Activated T-cell treated with anti-CD3 and anti-CD28 coated beads, Interleukin-2, amount 50 U/mL, for 4 hours (primary cell): Measurements from ENCODE around the gene PHETA1. TPM values are rescaled to one million over a fixed set of nuclear protein-coding genes. Genes with fewer than 3 reads are reported as not detected.

ENCODE experiments used
- ATAC-seq, 2 donors: fragments of 200-7000 bp; cut with Tn5 transposase; one replicate each; pipeline ENCODE4 v1.10.0; 2021
- DNase-seq: peaks from one replicate; pipeline ENCODE4 v3.0.0-alpha.2; 2020
- H3K27me3 Mint-ChIP-seq: one replicate; pipeline ENCODE4 v1.8.0; 2021; ENCODE audit warnings: low read depth, mixed read lengths
- H3K36me3 Mint-ChIP-seq: one replicate; pipeline ENCODE4 v1.8.0; 2022; ENCODE audit warnings: mixed read lengths; ENCODE audit not compliant: insufficient read depth
- H3K4me1 Mint-ChIP-seq: one replicate; pipeline ENCODE4 v1.8.0; 2021; ENCODE audit warnings: low read depth, mixed read lengths
- H3K4me3 Mint-ChIP-seq: one replicate; pipeline ENCODE4 v1.8.0; 2021; ENCODE audit warnings: mild to moderate bottlenecking, moderate library complexity, mixed read lengths
- H3K9me3 Mint-ChIP-seq: one replicate; pipeline ENCODE4 v1.8.0; 2021; ENCODE audit warnings: mixed read lengths
- total RNA-seq, 3 donors: library from RNA; stranded (reverse); gene quantifications; one replicate each; pipeline ENCODE4 v1.2.1, GENCODE V29; 2021

The PHETA1 gene
- total RNA-seq, 3 donors from 2014 or later, result 1.3 to 3.3 (median 1.8) TPM

DNA sequence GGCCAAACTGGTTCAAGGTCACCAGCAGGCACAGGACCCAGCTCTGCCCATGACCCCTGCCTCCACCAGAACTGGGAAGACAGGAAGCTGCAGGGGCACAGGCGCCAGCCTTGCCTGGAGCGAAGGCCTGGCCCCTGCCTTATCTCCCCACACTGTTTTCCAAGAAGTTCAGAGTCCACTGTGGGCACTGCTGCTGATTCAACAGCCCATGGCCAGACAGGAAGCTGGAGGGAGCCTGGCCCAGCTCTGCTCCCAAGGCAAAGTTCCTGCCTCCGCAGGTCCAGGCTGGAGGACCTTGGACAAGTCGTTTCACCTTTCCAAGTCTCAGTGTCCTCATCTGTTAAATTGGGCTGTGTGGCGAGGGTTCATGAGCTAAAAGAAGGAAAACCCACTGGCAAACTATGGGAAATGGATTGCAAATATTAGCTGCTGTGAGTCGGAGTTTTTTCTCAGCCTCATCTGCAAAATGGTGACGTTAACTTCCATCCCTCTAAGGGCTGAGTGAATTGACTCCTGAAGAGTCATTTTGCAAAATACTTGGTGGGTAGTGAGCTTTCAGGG lies 1.2 kb downstream of the PHETA1 start:
- no peak for DNase-seq
- H3K4me3 Mint-ChIP-seq, result peak overlapping the region; percentile 70
- no peaks in the 10 kb centered on the region for H3K9me3 Mint-ChIP-seq
- no peaks in the 10 kb centered on the region for H3K27me3 Mint-ChIP-seq
- H3K4me1 Mint-ChIP-seq, result peaks cover 22% of the 10 kb centered on the region
- ATAC-seq, result no peak
- H3K36me3 Mint-ChIP-seq, result peaks cover 3% of the 10 kb centered on the region

DNA sequence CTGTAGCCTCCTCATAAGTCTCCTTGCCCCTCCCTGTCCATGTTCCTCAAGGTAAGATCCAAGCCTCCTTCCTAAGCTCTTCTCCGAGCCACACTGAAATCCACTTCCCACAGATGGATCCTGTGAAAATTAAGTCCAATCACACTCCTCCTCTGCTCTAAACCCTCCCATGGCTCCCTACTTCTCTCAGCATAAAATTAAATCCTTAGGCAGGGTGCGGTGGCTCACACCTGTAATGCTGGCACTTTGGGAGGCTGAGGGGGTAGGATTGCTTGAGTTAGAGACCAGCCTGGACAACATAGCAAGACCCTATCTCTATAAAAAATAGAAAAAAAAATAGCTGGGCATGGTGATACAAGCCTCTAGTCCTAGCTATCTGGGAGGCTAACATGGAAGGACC lies 2.3 kb downstream of the PHETA1 start:
- peaks cover 3% of the 10 kb centered on the region for H3K36me3 Mint-ChIP-seq
- H3K4me1 Mint-ChIP-seq, result peaks cover 22% of the 10 kb centered on the region
- no peak overlapping the region for H3K4me3 Mint-ChIP-seq
- no peaks in the 10 kb centered on the region for H3K27me3 Mint-ChIP-seq
- no peak for DNase-seq
- ATAC-seq, result no peak
- H3K9me3 Mint-ChIP-seq, result no peaks in the 10 kb centered on the region

DNA sequence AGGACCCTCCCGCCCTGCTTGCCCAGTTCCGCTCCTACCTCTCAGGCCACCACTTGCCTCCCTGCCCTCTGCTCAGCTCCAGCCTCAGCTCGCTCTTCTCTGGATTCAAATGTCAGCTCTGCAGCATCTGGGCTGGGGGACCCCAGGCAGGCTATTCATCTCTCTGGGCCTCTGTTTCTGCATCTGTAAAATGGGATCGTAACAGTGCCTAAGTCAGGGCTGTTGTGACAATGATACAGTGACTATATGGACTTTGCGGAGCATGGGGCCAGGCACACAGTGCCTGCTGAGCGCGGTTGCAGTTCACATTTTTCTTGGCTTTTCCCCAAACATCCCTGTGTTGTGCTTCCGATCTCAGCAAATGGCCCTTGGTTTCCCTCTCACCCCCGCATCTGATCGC lies 2.8 kb downstream of the PHETA1 start:
- H3K36me3 Mint-ChIP-seq, result peaks cover 3% of the 10 kb centered on the region
- H3K4me3 Mint-ChIP-seq, result no peak overlapping the region
- no peak for DNase-seq
- H3K4me1 Mint-ChIP-seq, result peaks cover 23% of the 10 kb centered on the region
- H3K9me3 Mint-ChIP-seq, result no peaks in the 10 kb centered on the region
- no peaks in the 10 kb centered on the region for H3K27me3 Mint-ChIP-seq
- ATAC-seq, result no peak

DNA sequence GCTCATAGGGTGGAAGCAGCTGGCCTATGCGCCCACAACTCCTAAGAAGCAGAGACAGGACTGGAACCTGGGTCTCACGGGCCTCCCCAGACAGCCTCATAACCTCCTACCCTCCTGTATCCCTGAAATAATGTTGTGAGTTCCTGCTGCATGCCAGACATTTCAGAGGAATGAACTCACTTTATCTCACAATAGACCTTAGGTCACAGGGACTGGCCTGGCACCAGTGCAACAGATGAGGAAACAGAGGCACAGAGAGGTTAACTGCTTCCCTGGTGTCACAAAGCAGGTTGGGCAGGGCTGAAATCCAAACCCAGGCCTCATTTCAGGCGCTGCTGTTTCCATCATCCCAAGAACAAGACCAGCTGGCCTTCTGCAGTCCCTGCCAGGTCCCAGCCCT lies 5.3 kb downstream of the PHETA1 start:
- H3K9me3 Mint-ChIP-seq, result no peaks in the 10 kb centered on the region
- H3K27me3 Mint-ChIP-seq, result no peaks in the 10 kb centered on the region
- ATAC-seq (no peak), DNase-seq (no peak)
- H3K4me1 Mint-ChIP-seq, result peaks cover 34% of the 10 kb centered on the region
- H3K36me3 Mint-ChIP-seq, result peaks cover 3% of the 10 kb centered on the region
- no peak overlapping the region for H3K4me3 Mint-ChIP-seq

DNA sequence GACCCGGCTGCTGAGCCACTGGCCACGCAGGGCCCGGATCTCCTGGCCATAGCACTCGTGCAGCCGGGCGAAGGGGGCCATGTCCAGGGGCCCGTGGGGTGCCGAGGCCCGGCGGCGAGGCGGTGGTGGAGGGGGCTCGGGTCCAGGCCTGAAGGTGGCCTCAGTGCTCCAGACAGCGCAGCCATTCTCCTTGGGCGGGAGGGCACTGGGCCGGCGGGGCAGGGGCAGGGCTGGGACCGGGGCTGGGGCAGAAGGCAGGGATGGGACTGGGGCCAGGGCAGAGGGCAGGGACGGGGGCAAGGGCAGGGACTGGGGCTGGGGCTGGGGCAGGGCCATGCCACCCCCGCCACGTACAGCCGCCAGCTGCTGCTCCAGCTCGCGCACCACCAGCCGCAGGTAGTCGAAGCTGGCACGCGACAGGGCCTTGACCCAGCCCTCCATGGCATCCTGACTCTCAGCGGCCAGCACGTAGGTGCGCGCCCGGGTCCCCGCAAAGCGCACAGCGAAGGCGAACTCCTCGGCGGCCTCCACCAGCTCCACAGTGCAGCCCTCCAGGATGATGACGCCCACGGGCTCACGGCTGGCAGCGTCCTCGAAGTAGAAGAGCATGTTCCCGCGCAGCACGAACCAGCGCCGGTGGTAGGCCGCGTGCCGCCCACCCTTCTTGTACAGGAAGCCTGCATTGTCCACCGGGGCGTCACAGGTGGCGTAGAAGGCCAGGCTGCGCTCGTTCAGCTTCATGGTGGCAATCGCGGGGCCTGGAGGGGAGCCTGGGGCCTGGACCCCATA lies 6.0 kb downstream of the PHETA1 start:
- ATAC-seq (no peak), DNase-seq (no peak)
- peaks cover 27% of the 10 kb centered on the region for H3K4me1 Mint-ChIP-seq
- H3K27me3 Mint-ChIP-seq, result no peaks in the 10 kb centered on the region
- H3K9me3 Mint-ChIP-seq, result no peaks in the 10 kb centered on the region
- no peak overlapping the region for H3K4me3 Mint-ChIP-seq
- peaks cover 3% of the 10 kb centered on the region for H3K36me3 Mint-ChIP-seq

DNA sequence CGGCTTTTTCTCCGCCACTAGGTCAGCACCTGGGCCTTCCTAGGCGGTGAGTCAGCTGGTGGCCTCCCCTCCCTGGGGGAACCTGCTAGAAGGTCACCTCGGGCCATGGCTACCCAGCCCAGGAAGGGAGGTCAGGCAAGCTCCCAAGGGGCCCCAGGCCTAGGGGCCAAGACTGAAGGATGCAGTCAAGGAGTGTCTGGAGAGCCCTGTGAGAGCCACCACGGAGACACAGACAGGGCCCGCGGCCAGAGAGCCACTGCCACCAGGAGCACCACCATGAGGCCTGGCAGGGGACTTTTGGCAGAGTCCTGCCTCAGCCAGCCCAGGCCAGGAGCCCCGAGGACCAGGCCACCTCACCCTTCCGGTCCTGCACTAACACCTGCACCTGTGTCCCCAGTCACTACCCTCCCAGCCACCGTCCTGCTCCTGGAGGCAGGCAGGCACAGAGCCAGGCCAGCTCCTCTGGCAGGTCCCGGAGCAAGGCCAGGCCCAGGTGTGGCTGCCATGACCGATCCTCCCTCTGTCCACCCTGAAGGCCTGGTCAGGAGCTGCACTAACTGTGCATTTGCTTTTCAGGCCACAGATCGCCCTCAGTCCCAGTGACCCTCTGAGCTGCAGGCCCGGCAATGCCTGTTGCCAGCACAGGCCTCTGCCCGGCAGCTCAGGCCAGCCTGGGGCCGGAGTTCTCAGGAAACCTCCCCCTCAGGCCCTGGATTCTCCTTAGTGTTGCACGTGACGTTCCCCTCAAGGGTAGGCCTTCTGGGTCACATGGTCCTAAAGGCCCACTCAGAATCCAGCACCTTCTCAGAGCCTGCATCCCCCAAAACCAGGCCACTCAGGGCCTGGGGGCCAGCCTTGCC lies 6.9 kb downstream of the PHETA1 start:
- Mint-ChIP-seq H3K4me3 (no peak overlapping the region), H3K9me3 (no peaks in the 10 kb centered on the region), H3K4me1 (peaks cover 21% of the 10 kb centered on the region), H3K36me3 (peaks cover 3% of the 10 kb centered on the region), H3K27me3 (no peaks in the 10 kb centered on the region)
- DNase-seq (no peak), ATAC-seq (no peak)

DNA sequence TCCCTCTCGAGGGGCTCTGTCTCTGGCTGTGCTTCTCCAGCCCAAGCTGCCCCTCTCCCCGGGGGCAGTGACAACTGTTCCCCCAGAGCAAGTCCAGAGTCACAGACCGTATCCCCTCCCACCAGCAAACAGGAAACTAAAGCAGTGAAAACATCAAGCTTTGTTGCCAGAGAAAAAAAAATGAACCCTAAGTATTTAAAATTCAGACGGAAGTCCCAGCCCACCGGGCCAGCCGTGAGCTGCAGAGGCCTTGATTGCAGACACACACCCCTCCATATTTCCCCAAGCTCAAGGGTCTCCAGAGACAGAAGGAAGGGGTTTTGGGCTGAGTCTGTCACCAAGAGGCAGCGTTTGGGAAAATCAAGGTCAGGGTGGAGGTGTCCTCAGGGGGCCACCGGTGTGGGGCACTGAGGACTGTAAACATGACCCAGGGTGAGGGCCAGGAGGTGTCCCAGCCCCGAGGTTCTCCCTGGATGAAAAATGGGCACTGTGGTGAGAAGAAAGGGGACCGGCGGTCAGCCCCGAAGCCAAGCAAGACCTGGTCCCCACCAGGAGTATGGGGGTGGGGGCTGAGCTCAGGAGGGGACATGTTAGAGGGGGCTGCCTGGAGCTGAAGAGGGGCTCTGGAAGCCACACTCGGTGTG lies 7.7 kb downstream of the PHETA1 start:
- Mint-ChIP-seq H3K4me3 (no peak overlapping the region), H3K4me1 (peaks cover 20% of the 10 kb centered on the region), H3K36me3 (peaks cover 3% of the 10 kb centered on the region), H3K9me3 (no peaks in the 10 kb centered on the region), H3K27me3 (no peaks in the 10 kb centered on the region)
- no peak for DNase-seq
- no peak for ATAC-seq

DNA sequence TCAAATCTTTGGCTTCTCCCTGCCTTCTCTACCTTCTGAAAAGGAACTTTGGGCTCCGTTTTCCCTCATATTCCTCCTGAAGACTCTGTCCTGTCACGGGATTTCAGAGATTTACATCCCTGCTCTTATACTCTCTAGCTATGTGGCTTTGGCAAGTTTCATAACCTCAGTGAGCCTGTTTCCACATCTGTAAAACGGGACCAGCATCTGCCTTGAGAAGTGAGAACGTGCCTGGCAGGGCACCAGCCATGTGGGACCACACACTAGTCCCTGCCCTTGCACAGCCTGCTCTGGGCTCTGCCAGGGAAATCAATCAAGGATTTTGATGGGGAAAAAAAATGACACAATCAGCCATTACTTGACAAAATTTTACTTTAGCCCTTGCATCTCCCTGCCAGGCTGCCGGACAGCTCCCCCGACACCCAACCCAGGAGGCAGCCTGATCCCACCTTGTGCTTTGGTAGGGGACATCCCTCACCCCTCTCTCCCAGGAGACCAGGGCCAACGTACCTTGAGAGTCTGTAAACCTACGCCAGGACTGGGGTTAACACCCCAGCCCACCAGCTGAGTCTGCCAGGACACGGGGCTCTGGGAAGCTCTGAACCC lies 8.5 kb downstream of the PHETA1 start:
- no peak for ATAC-seq

DNA sequence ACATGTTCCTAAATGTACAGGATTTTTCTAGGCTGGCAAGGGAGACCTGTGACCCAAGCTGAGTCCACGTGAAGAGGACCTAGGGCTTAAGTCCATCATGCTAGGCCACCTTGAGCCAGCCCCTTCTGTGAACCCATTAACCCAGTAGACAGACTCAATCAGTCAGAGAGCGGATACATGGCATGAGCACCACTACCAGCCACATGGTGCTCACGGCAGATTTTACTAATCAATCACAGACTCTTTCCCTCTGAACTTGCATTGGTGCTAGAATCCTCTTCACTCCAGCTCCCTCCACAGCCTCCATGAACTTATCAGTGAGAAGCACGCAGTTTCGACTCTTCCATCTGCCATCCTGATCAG lies 9.0 kb downstream of the PHETA1 start:
- Mint-ChIP-seq H3K9me3 (no peaks in the 10 kb centered on the region), H3K4me1 (peaks cover 18% of the 10 kb centered on the region), H3K36me3 (no peaks in the 10 kb centered on the region), H3K4me3 (no peak overlapping the region), H3K27me3 (no peaks in the 10 kb centered on the region)
- DNase-seq, result no peak
- peak in 1 of 2 donors; percentile 21 for ATAC-seq

More for the DNA sequence above, 8.5 kb downstream of the PHETA1 start:
- DNase-seq, result no peak
- no peaks in the 10 kb centered on the region for H3K9me3 Mint-ChIP-seq
- H3K4me1 Mint-ChIP-seq, result peaks cover 18% of the 10 kb centered on the region
- peaks cover 1% of the 10 kb centered on the region for H3K36me3 Mint-ChIP-seq
- H3K4me3 Mint-ChIP-seq, result no peak overlapping the region
- H3K27me3 Mint-ChIP-seq, result no peaks in the 10 kb centered on the region

DNA sequence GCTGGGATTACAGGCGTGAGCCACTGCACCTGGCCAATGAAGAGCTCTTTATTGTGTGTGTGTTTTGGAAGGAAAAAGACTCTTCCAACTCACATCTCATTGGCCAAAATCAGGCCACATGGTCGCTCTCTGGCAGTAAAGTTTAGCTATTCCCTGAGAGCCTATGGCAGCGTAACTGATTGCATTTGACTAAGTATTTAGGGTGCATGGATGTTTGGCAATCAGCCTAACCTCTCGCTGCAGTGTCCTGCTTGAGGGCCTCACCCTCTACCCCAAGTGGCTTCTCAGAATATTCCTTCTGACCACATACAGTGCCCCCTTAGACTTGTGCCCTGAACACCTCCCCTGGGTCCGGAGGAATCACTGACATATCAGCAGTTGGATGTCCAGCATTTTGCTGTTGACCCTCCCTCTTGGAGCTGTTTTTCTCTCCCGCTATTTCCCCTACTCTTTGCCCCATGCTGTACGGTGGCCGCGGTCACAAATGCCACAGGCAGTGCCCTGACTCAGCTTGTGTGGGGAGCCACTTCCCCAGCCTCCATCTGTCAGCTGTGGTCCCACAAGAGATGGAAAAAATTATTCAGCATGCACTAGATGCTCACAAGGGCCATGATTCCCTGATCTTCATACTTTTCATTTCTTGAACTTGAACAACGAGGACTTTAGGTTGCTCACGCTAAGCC lies 9.5 kb downstream of the PHETA1 start:
- Mint-ChIP-seq H3K4me1 (peaks cover 18% of the 10 kb centered on the region), H3K4me3 (no peak overlapping the region), H3K27me3 (no peaks in the 10 kb centered on the region), H3K36me3 (no peaks in the 10 kb centered on the region), H3K9me3 (no peaks in the 10 kb centered on the region)
- DNase-seq (no peak), ATAC-seq (peak; percentile 70 to 77)

DNA sequence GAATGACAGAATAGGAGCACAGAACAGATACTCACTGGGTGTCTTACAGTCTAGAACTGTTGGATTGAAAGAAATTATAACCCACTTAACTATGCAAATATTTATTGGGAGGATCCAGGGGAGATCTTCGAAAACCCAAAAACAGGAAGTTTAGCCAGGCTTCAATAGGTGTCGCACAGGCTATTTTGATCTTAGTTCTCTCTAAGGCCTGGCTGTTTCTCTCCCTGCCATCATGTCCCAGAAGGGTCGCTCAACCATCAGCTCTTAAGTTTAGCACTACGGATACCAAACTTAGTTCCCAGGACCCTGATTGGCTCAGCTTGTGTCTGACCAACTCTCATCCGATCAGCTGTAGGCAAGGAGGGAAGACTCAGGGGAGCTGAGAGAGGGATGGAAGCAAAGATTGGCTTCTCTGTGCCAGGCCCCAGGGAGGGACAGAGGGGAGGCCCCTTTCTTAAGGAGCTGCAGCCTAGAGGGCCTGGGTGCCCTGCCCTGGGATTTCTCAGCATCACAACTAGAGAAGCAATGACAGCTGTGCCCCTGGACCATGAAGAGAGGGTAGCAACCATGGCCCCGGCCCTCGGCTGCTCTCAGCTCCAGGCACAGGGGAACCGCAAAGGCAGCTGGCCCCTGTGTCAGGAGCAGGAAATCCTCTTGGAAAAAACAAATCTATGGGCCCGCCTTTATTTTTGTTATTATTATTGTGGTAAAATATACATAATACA lies 13.5 kb downstream of the PHETA1 start:
- H3K36me3 Mint-ChIP-seq, result no peaks in the 10 kb centered on the region
- H3K4me3 Mint-ChIP-seq, result no peak overlapping the region
- H3K9me3 Mint-ChIP-seq, result no peaks in the 10 kb centered on the region
- ATAC-seq (no peak), DNase-seq (no peak)
- no peaks in the 10 kb centered on the region for H3K27me3 Mint-ChIP-seq
- peaks cover 12% of the 10 kb centered on the region for H3K4me1 Mint-ChIP-seq

DNA sequence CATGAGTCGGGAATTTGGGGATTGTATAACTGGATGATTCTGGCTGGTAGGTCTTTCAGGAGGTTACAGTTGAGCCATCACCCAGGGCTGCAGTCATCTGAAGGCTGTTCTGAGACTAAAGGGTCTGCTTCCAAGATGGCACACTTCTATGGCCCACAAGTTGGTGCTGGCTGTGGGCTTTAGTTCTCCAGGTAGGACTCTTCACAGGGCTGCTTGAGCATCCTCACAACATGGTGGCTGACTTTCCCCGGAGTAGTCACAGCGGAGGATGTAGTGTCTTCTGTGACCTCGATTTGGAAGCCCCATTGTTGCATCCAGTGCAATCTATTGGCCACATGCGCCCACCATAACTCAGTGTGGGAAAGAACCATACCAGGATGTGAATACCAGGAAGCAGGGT lies 14.4 kb downstream of the PHETA1 start:
- Mint-ChIP-seq H3K9me3 (no peaks in the 10 kb centered on the region), H3K4me1 (peaks cover 3% of the 10 kb centered on the region), H3K4me3 (no peak overlapping the region), H3K27me3 (no peaks in the 10 kb centered on the region), H3K36me3 (no peaks in the 10 kb centered on the region)
- no peak for DNase-seq
- no peak for ATAC-seq

DNA sequence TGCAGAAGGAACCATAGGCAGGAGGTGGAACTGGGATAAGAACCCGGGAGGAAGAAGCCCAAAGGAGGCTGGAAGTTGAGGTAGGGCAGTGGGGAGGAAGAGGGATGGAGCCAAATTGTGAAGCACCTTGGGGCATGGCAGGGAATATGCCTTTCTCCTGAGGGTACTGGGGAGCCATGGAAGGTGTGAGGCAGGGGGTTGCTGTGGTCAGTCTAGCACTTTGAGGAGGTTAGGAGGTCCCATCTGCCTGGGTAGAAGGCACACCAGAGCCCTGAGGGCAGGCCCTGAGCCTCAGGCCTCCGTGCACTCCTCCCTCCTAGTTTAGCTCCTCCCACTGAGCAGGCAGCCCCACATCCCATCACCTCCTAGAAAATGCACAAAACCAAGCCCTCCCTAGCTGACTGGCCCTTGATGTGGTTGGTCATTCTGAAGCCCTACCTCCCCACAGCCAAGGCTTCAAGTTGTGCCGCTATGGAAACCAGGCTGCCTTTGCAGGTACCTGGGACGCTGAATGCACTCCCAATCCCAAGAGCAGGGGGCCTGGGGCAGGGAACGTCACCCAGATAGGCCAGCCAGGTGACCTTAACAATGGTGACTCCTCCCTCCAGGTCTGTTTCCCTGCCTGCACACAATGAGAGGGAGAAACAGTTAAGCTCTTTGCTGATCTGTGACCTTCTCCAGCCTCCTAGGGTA lies 15.1 kb downstream of the PHETA1 start:
- Mint-ChIP-seq H3K4me3 (no peak overlapping the region), H3K36me3 (no peaks in the 10 kb centered on the region), H3K4me1 (no peaks in the 10 kb centered on the region), H3K9me3 (peaks cover 3% of the 10 kb centered on the region), H3K27me3 (no peaks in the 10 kb centered on the region)
- ATAC-seq, result no peak
- no peak for DNase-seq
